GM19193 (cell line): ENCODE results near the gene CRISPLD2.

Experiments used
- POLR2A ChIP-seq: IDR thresholded peaks from 4 replicates; pipeline ENCODE4 v1.6.1; 2011; ENCODE audit not compliant: insufficient read depth, insufficient read length; ENCODE audit errors: extremely low read depth

The CRISPLD2 gene

GRCh38 chr16:84791501-84791900 lies 28.3 kb upstream of the CRISPLD2 start:
- TF ChIP-seq POLR2A = no peak

- no peak for TF ChIP-seq POLR2A
Measured at GRCh38 chr16:84794186-84794585, 25.6 kb upstream of the CRISPLD2 start.

- TF ChIP-seq POLR2A = no peak
Measured at GRCh38 chr16:84794626-84795025, 25.2 kb upstream of the CRISPLD2 start.

- no peak for TF ChIP-seq POLR2A
Measured at GRCh38 chr16:84795329-84796053, 24.3 kb upstream of the CRISPLD2 start.

- TF ChIP-seq POLR2A = no peak
Measured at GRCh38 chr16:84800158-84800978, 19.4 kb upstream of the CRISPLD2 start.

GRCh38 chr16:84803146-84803545 lies 16.6 kb upstream of the CRISPLD2 start:
- TF ChIP-seq POLR2A = no peak

GRCh38 chr16:84804326-84804725 lies 15.5 kb upstream of the CRISPLD2 start:
- TF ChIP-seq POLR2A = no peak

- TF ChIP-seq POLR2A = no peak
Measured at GRCh38 chr16:84806256-84806889, 13.4 kb upstream of the CRISPLD2 start.

- TF ChIP-seq POLR2A = no peak
Measured at GRCh38 chr16:84806890-84807258, 12.9 kb upstream of the CRISPLD2 start.

- TF ChIP-seq POLR2A = no peak
Measured at GRCh38 chr16:84807776-84808175, 12.0 kb upstream of the CRISPLD2 start.

GRCh38 chr16:84808826-84809225 lies 11.0 kb upstream of the CRISPLD2 start:
- TF ChIP-seq POLR2A = no peak

- TF ChIP-seq POLR2A = no peak
Measured at GRCh38 chr16:84810518-84811273, 9.1 kb upstream of the CRISPLD2 start.

- no peak for TF ChIP-seq POLR2A
Measured at GRCh38 chr16:84811529-84811928, 8.3 kb upstream of the CRISPLD2 start.

GRCh38 chr16:84813141-84813934 lies 6.4 kb upstream of the CRISPLD2 start:
- no peak for TF ChIP-seq POLR2A
